Nephron (organoid): ENCODE measurements around the gene SF3B1.

Source experiments
- H3K27ac Mint-ChIP-seq, 3 experiments: 2 replicates each; pipeline ENCODE4 v1.8.0; 2020; ENCODE audit warnings: mixed read lengths in 3 of 3, mild to moderate bottlenecking in 2 of 3, moderate library complexity in 1 of 3
- H3K27me3 Mint-ChIP-seq: 2 replicates; pipeline ENCODE4 v1.8.0; 2021; ENCODE audit warnings: low read depth, mild to moderate bottlenecking, moderate library complexity, mixed read lengths
- H3K36me3 Mint-ChIP-seq: 2 replicates; pipeline ENCODE4 v1.8.0; 2020; ENCODE audit warnings: low read depth, mixed read lengths
- H3K4me1 Mint-ChIP-seq: 2 replicates; pipeline ENCODE4 v1.8.0; 2020; ENCODE audit warnings: mixed read lengths
- H3K4me3 Mint-ChIP-seq, 3 experiments: 2 replicates each; pipeline ENCODE4 v1.8.0; 2020; ENCODE audit warnings: mild to moderate bottlenecking in 3 of 3, mixed read lengths in 3 of 3, moderate library complexity in 2 of 3
- H3K9me3 Mint-ChIP-seq: 2 replicates; pipeline ENCODE4 v1.8.0; 2020; ENCODE audit warnings: mixed read lengths
- TF ChIP-seq, protein P1 (sequence below), 3 experiments: fragments of 200-600 bp; sonication (generic); IDR thresholded peaks; one replicate each; pipeline ENCODE4 v1.5.0; 2021; ENCODE audit warnings: antibody characterized with exemption in 3 of 3; ENCODE audit not compliant: unreplicated experiment in 3 of 3

SF3B1 gene

DNA sequence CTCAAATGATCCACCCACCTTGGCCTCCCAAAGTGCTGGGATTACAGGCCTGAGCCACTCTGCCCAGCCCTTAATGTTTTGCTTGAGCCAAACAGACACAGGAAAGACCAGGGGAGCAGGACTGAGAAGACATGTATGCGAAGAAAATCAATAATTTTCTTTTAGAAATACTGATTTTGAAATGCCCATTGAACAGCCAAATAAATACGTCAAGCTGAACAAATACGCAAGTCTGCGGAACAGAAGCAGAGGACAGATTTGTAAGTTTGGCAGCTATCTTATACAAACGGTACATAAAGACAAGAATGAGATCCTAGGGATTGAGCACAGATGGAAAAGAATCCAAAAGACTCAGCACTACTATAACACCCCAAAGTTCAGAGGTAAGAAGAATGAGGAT lies 20.8 kb downstream of the SF3B1 start:
- no peak overlapping the region for H3K27ac Mint-ChIP-seq

DNA sequence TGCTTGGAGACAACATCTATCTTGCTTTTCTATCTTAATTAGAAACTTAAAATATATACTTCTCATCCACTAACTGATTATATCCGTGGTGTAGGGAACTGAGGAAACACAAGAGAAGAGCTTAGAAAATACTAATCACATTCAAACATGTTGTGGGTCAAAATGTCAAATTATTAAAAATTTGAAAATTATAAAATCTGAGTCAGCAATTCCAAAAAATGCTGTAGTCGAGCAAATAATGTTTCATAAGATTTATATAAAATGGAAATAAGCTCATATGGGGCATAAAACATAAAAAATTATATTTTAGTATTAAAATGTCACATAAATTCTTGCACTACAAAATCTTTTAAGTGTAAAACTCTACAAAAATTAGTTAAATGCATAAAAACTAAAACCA lies 29.2 kb downstream of the SF3B1 start:
- Mint-ChIP-seq H3K9me3 (no peaks in the 10 kb centered on the region), H3K36me3 (peaks cover 78% of the 10 kb centered on the region), H3K4me1 (no peaks in the 10 kb centered on the region), H3K27ac (no peak overlapping the region), H3K27me3 (no peaks in the 10 kb centered on the region), H3K4me3 (no peak overlapping the region)
- TF ChIP-seq, protein P1, sequence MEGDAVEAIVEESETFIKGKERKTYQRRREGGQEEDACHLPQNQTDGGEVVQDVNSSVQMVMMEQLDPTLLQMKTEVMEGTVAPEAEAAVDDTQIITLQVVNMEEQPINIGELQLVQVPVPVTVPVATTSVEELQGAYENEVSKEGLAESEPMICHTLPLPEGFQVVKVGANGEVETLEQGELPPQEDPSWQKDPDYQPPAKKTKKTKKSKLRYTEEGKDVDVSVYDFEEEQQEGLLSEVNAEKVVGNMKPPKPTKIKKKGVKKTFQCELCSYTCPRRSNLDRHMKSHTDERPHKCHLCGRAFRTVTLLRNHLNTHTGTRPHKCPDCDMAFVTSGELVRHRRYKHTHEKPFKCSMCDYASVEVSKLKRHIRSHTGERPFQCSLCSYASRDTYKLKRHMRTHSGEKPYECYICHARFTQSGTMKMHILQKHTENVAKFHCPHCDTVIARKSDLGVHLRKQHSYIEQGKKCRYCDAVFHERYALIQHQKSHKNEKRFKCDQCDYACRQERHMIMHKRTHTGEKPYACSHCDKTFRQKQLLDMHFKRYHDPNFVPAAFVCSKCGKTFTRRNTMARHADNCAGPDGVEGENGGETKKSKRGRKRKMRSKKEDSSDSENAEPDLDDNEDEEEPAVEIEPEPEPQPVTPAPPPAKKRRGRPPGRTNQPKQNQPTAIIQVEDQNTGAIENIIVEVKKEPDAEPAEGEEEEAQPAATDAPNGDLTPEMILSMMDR (IDR thresholded peaks at IDR 0.05; ENCODE audit: unreplicated experiment in 3 of 3): no peak

More for the DNA sequence above, 20.8 kb downstream of the SF3B1 start:
- TF ChIP-seq, protein P1 (IDR thresholded peaks at IDR 0.05; ENCODE audit: unreplicated experiment in 3 of 3): no peak
- H3K36me3 Mint-ChIP-seq: peaks cover 71% of the 10 kb centered on the region
- no peak overlapping the region for H3K4me3 Mint-ChIP-seq
- no peaks in the 10 kb centered on the region for H3K4me1 Mint-ChIP-seq
- no peaks in the 10 kb centered on the region for H3K27me3 Mint-ChIP-seq
- no peaks in the 10 kb centered on the region for H3K9me3 Mint-ChIP-seq

DNA sequence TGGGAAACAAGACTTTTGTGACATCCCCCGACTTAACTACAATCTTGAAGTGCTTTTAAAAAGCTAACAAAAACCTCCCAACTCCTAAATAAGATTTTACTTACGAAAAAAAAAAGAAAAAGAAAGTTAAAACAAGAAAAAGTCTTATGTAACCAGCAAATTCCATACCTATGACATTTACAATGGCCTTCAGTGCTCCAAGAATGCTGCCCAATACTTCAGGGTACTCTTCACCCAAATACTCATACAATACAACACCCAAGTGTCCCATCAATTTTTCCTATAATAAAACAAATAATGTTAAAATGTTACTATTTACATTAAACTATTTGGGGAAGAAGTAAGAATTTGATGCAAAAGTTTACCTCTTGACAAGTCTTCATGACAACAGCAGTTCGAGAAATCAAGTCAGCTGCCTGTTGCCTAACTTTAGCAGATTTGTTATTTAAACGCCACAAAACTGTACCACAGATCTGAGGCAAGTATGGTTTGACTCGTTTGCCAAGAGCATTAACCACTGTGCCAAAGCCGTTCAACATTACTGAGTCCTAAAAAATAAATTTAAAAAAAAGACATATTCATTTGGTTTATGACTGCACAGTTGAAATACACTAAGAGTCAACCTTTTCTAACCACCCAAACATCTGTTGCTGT lies 34.8 kb downstream of the SF3B1 start:
- no peaks in the 10 kb centered on the region for H3K27me3 Mint-ChIP-seq
- no peak overlapping the region for H3K4me3 Mint-ChIP-seq
- H3K27ac Mint-ChIP-seq: no peak overlapping the region
- TF ChIP-seq, protein P1 (IDR thresholded peaks at IDR 0.05; ENCODE audit: unreplicated experiment in 3 of 3): no peak
- no peaks in the 10 kb centered on the region for H3K4me1 Mint-ChIP-seq
- peaks cover 85% of the 10 kb centered on the region for H3K36me3 Mint-ChIP-seq
- no peaks in the 10 kb centered on the region for H3K9me3 Mint-ChIP-seq

DNA sequence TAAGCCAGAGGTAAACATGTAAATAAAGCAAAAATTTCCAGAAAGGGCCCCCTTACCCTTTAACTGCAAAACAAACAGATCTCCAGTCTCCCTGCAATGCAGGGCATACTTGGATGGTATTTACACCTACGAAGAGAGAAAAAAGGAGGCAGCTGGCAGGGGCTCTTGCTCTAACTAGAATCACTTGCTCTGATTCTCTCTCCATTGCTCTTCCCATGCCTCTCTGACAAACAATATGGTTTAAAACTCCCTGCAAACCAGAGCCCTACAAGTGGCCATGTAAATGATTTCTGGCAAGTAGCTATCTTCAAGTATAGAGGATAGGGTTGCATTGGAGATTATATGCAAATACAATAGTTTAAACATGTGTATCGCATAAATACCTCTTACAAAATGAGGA lies 35.9 kb downstream of the SF3B1 start:
- Mint-ChIP-seq H3K36me3 (peaks cover 90% of the 10 kb centered on the region), H3K9me3 (no peaks in the 10 kb centered on the region), H3K27me3 (no peaks in the 10 kb centered on the region), H3K4me3 (no peak overlapping the region), H3K4me1 (no peaks in the 10 kb centered on the region), H3K27ac (no peak overlapping the region)
- TF ChIP-seq, protein P1 (IDR thresholded peaks at IDR 0.05; ENCODE audit: unreplicated experiment in 3 of 3): no peak

DNA sequence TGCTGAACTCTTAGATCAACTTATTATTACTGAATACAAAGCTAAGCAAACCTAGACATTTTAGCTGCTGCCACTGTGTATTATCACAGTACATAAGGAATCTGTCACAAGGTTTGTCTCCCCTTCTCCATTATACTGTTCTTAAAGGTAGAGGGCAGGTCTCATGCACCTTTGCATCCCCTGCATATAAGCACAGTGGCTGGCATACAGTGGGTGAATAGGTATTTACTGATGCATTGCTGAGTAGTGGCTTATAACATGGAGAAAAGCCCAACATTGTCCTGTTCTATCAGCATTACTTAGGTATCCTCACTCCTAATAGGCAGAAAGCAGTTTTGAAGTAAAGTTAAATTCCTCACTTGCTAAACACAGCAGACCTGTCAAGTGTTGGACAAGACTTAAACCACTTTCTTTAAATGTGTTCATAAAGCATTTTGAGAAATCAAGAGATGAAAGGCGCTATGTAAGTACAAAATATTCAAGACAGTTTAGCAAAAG lies 43.6 kb downstream of the SF3B1 start:
- H3K4me3 Mint-ChIP-seq: no peak overlapping the region

More for the DNA sequence above, 43.6 kb downstream of the SF3B1 start:
- no peak overlapping the region for H3K27ac Mint-ChIP-seq
- no peaks in the 10 kb centered on the region for H3K4me1 Mint-ChIP-seq
- TF ChIP-seq, protein P1 (IDR thresholded peaks at IDR 0.05; ENCODE audit: unreplicated experiment in 3 of 3): no peak
- H3K27me3 Mint-ChIP-seq: no peaks in the 10 kb centered on the region
- H3K36me3 Mint-ChIP-seq: peaks cover 43% of the 10 kb centered on the region
- H3K9me3 Mint-ChIP-seq: no peaks in the 10 kb centered on the region
